SK-N-MC (cell line): ENCODE data around the gene RGS6.

Experiments used
- DNase-seq: peaks from one replicate; pipeline ENCODE4 v3.0.0-alpha.2; 2011; ENCODE audit warnings: low read depth, low spot score
- H3K27ac ChIP-seq: fragments of 200-600 bp; sonication (generic); 2 replicates; pipeline ENCODE4 v1.5.1; 2016; ENCODE audit warnings: mixed run types
- H3K36me3 ChIP-seq: fragments of 200-600 bp; sonication (generic); 2 replicates; pipeline ENCODE4 v1.6.1; 2017; ENCODE audit warnings: antibody characterized with exemption, low read length, mixed read lengths; ENCODE audit not compliant: insufficient read depth
- H3K4me3 ChIP-seq: fragments of 200-600 bp; sonication (generic); 2 replicates; pipeline ENCODE4 v1.5.1; 2016
- H3K9ac ChIP-seq: fragments of 200-600 bp; sonication (generic); 2 replicates; pipeline ENCODE4 v1.8.0; 2017; ENCODE audit warnings: mixed run types, mixed read lengths; ENCODE audit not compliant: insufficient read length
- H3K9me3 ChIP-seq: fragments of 200-600 bp; sonication (generic); 2 replicates; pipeline ENCODE4 v1.6.1; 2017; ENCODE audit warnings: low read depth, mild to moderate bottlenecking, antibody characterized with exemption, low read length, moderate library complexity, mixed read lengths
- EZH2 ChIP-seq: fragments of 200-600 bp; sonication (generic); IDR thresholded peaks from one replicate; pipeline ENCODE4 v1.6.1; 2017; ENCODE audit warnings: antibody characterized with exemption
- FOXP2 ChIP-seq: optimal IDR thresholded peaks from 2 replicates; pipeline ENCODE3; 2011; ENCODE audit warnings: mild to moderate bottlenecking, moderate library complexity; ENCODE audit not compliant: insufficient read depth; ENCODE audit errors: extremely low read length, control extremely low read depth
- POLR2AphosphoS5 ChIP-seq: IDR thresholded peaks from 2 replicates; pipeline ENCODE4 v1.6.1; 2012; ENCODE audit warnings: mild to moderate bottlenecking, low read depth, low read length, borderline replicate concordance

The RGS6 gene

DNA sequence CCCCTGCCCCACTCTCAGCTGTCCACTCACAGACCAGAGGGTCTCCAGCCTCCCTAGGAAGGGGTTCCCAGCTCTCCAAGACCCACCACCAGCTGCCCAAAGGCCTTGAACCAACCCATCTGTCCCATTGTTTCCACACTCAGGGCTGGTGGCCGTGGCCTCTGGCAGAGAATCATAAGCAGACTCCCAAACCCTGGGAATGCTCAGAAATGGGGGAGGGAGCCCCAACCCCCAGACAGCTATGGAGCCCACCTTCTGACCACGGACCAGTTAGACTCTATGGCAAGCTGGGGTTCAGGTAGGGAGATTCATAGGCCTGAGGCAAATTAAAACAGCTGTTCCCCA is 681.7 kb downstream of the RGS6 start:
- H3K9ac ChIP-seq, result no peak overlapping the region
- no peaks in the 10 kb centered on the region for H3K36me3 ChIP-seq
- H3K9me3 ChIP-seq, result no peaks in the 10 kb centered on the region
- no peak overlapping the region for H3K27ac ChIP-seq
- TF ChIP-seq POLR2AphosphoS5, result no peak
- no peak for TF ChIP-seq FOXP2
- TF ChIP-seq EZH2, result no peak
- DNase-seq, result no peak
- no peak overlapping the region for H3K4me3 ChIP-seq

DNA sequence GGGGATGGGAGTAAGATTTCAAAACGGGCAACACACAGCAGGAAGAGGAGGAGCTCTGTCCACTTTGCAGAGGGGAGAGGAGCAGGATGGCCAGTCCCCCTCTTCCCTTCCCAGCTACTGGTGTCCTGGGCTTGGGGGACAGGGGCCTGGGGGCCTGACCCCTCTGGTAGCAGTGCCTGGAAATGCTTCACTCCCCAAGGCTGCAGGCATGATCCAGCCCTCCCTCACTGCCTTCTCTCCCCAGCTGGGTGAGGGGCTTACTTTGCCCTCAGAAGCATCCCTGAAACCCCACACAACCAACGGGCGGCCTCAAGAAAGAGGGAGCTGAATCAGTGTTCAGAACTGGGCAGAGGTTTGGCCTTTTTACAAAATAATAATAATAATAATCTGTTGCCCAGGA is 682.1 kb downstream of the RGS6 start:
- no peak overlapping the region for H3K9ac ChIP-seq
- no peak for DNase-seq
- TF ChIP-seq POLR2AphosphoS5 (no peak), EZH2 (no peak), FOXP2 (no peak)
- no peak overlapping the region for H3K4me3 ChIP-seq
- H3K36me3 ChIP-seq, result no peaks in the 10 kb centered on the region
- H3K27ac ChIP-seq, result no peak overlapping the region
- H3K9me3 ChIP-seq, result no peaks in the 10 kb centered on the region

- Histone ChIP-seq H3K9me3 (no peaks in the 10 kb centered on the region), H3K9ac (no peak overlapping the region), H3K27ac (peak overlapping the region; percentile 83), H3K4me3 (peak overlapping the region; percentile 53), H3K36me3 (no peaks in the 10 kb centered on the region)
- DNase-seq, result no peak
- TF ChIP-seq POLR2AphosphoS5 (no peak), FOXP2 (no peak), EZH2 (no peak)
These were observed 682.7 kb downstream of the RGS6 start for GRCh38 chr14:72614891-72615415.

DNA sequence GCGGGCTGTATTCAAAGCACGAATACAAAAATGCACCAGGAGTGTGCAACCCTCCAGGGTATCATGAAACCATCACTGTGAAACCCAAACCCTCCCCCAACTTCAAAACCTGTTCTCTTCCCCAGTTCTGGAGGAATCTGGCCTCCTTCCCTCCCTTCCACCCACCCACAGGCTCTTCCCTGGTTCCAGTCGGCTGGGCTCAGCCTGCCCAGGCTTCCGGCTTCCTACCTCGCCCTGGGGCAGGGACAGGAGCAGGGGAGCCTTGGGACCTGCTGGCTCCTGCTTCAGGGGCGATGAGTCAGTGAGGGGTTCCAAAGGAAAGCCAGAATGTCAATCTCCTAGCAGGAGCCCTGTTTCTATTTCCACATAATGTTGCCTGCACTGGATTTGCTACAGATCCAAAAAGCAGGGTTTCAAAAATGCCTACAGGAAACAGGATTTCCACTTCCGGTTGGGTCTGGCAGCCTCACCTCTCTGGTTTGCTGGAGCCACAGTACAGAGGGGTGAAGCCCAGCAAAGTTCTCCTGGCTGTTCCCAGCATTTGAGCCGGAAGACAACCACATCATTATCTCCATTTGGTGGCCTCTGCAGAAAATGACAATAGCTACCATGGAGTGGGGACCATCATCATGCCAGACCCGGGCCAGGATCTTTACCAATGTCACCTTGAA is 683.4 kb downstream of the RGS6 start:
- Histone ChIP-seq H3K27ac (peak overlapping the region; percentile 83), H3K4me3 (peak overlapping the region; percentile 53), H3K9me3 (no peaks in the 10 kb centered on the region), H3K9ac (no peak overlapping the region), H3K36me3 (no peaks in the 10 kb centered on the region)
- no peak for TF ChIP-seq FOXP2
- DNase-seq, result peak; percentile 12
